PC-9 (cell line): ENCODE data around the gene RHOBTB3.

ENCODE experiments used
- EZH2 ChIP-seq: fragments of 200-600 bp; sonication (generic); IDR thresholded peaks from 2 replicates; pipeline ENCODE4 v1.8.0; 2017; ENCODE audit warnings: antibody characterized with exemption, low read depth
- TF ChIP-seq, protein P1 (sequence below): fragments of 200-600 bp; sonication (generic); conservative IDR thresholded peaks from 2 replicates; pipeline ENCODE4 v1.6.1; 2017; ENCODE audit warnings: mixed run types, antibody characterized with exemption, mild to moderate bottlenecking, moderate library complexity

DNA sequence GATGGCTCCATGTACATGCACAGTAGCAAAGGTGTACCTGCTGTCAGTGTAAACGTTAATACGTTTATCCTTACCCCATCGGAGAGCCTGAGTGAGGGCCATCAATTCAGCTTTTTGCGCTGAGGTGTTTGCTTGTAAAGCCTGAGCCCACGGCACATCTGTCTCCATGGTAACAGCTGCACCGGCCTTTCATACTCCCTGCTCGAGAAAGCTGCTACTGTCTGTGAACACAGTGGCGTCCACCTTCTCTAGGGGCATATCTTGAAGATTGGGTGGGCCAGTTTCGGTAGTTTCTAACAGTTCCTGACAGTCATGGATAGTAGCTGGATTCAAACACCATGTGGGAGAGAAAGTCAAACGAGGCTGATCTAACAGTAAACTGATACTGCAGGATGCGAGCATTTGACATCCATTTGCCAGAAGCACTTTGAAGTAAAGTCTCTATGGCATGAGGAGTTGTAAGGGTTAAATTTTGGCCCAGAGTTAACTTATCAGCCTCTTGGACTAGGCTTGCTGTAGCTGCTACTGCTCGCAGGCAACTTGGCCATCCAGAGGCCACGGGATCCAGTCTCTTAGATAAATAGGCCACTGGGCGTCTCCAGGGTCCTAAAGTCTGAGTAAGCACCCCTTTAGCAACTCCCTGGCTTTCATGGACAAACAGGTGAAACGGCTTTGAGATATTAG lies 21.0 kb upstream of the RHOBTB3 start:
- TF ChIP-seq, protein P1, sequence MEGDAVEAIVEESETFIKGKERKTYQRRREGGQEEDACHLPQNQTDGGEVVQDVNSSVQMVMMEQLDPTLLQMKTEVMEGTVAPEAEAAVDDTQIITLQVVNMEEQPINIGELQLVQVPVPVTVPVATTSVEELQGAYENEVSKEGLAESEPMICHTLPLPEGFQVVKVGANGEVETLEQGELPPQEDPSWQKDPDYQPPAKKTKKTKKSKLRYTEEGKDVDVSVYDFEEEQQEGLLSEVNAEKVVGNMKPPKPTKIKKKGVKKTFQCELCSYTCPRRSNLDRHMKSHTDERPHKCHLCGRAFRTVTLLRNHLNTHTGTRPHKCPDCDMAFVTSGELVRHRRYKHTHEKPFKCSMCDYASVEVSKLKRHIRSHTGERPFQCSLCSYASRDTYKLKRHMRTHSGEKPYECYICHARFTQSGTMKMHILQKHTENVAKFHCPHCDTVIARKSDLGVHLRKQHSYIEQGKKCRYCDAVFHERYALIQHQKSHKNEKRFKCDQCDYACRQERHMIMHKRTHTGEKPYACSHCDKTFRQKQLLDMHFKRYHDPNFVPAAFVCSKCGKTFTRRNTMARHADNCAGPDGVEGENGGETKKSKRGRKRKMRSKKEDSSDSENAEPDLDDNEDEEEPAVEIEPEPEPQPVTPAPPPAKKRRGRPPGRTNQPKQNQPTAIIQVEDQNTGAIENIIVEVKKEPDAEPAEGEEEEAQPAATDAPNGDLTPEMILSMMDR = no peak
- TF ChIP-seq EZH2 = no peak
